Vagina (tissue), 2 donors: ENCODE measurements around the gene GTF2A1. TPM values are rescaled to one million over a fixed set of nuclear protein-coding genes. Genes with fewer than 3 reads are reported as not detected.
"Not testable (repeated sequence)": the region's sequence is repeated elsewhere in the genome, so short reads cannot be mapped to it uniquely, and the experiment has no call there.

Experiments
- DNase-seq, 2 donors: peaks; one replicate each; pipeline ENCODE4 v3.0.0-alpha.2; 2017; ENCODE audit errors: extremely low spot score in 2 of 2
- H3K27ac ChIP-seq: fragments of 200-600 bp; sonication (generic); one replicate; pipeline ENCODE4 v1.5.1; 2019
- H3K27me3 ChIP-seq: fragments of 200-600 bp; sonication (generic); one replicate; pipeline ENCODE4 v1.5.1; 2019
- H3K36me3 ChIP-seq, 2 donors: fragments of 200-600 bp; sonication (generic); one replicate each; pipeline ENCODE4 v1.5.1; 2017 to 2019
- H3K4me1 ChIP-seq: fragments of 200-600 bp; sonication (generic); one replicate; pipeline ENCODE4 v1.5.1; 2019
- H3K4me3 ChIP-seq, 2 donors: fragments of 200-600 bp; sonication (generic); 1 replicate in 1 of 2; 2 replicates in 1 of 2; pipeline ENCODE4 v1.5.1; 2016 to 2019
- H3K9me3 ChIP-seq: fragments of 200-600 bp; sonication (generic); one replicate; pipeline ENCODE4 v1.5.1; 2019
- POLR2A ChIP-seq, 2 donors: fragments of 450-650 bp; IDR thresholded peaks; one replicate each; pipeline ENCODE4 v1.6.1; 2017; ENCODE audit warnings: antibody characterized with exemption in 2 of 2, mild to moderate bottlenecking in 2 of 2, moderate library complexity in 2 of 2
- POLR2AphosphoS5 ChIP-seq, 2 donors: sonication (generic); formaldehyde crosslinking; IDR thresholded peaks; one replicate each; pipeline ENCODE4 v1.9.0; 2017; ENCODE audit warnings: antibody characterized with exemption in 2 of 2, mild to moderate bottlenecking in 2 of 2, low read depth in 1 of 2; ENCODE audit not compliant: insufficient read depth in 1 of 2
- intact Hi-C: fragments of 100-400 bp; cut with DNase I; formaldehyde crosslinking; loops from one replicate; pipeline ENCODE4 v1.15.1; 2023
- total RNA-seq: library from RNA; depleted of rRNA; stranded (reverse); fragments of >200 nt; gene quantifications from one replicate; pipeline ENCODE4 v1.2.3, GENCODE V29; 2016
- TF ChIP-seq, protein P1 (sequence below), 3 experiments: fragments of 450-650 bp in 2 of 3; fragments of 200-600 bp in 1 of 3; sonication (generic) in 1 of 3; IDR thresholded peaks; one replicate each; pipeline ENCODE4 v1.5.1; 2017 to 2019; ENCODE audit warnings: antibody characterized with exemption in 3 of 3, mild to moderate bottlenecking in 2 of 3, moderate library complexity in 2 of 3

GTF2A1 gene
- total RNA-seq, 1 donor from 2014 or later = 21.6 TPM

DNA sequence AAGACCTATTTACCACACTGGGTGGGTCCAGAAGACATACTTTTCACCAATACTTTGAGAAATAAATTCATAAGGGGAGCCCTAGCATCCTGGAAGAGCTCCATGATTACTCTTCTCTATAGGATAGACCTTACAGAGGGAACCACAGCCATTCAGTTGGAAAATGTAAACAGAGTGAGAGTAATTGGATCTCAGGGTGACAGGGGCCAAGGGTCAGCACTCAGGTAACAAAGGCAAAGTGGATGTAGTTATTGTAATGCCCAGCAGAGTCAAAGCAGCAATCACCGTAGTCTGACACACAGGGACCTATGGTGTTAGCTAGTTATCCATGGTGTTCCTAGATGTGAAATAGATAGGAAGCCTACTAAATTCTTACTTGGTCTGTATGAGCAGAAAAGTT lies 10.8 kb upstream of the GTF2A1 start:
- intact Hi-C loops = no loop called here
- H3K27ac ChIP-seq = no peak overlapping the region
- no peaks in the 10 kb centered on the region for H3K27me3 ChIP-seq
- TF ChIP-seq POLR2A (IDR thresholded peaks at IDR 0.05) = no peak
- no peaks in the 10 kb centered on the region for H3K36me3 ChIP-seq
- no peak overlapping the region for H3K4me3 ChIP-seq
- H3K4me1 ChIP-seq = no peaks in the 10 kb centered on the region
- no peaks in the 10 kb centered on the region for H3K9me3 ChIP-seq
- no peak for DNase-seq

DNA sequence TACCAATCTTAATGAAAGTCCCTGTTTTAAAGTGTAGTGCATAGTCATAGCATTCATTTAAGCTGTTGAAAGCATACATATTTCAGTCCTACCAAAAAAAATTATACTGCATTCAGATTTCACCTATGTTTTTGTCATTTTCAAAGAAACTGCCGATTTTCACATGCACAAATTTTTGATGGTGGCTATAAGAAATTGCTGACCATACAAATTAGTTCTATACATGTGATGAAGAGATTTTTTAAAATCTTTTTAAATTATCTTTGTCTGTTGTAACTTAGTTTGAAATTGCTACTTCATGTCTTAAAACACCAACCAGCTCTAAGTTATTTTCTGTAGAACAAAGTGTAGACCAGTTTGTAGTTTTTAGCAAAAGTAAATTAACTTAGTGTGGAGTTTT lies 3.5 kb upstream of the GTF2A1 start:
- intact Hi-C loops = no loop called here
- no peak overlapping the region for H3K4me3 ChIP-seq
- no peaks in the 10 kb centered on the region for H3K9me3 ChIP-seq
- TF ChIP-seq, protein P1, sequence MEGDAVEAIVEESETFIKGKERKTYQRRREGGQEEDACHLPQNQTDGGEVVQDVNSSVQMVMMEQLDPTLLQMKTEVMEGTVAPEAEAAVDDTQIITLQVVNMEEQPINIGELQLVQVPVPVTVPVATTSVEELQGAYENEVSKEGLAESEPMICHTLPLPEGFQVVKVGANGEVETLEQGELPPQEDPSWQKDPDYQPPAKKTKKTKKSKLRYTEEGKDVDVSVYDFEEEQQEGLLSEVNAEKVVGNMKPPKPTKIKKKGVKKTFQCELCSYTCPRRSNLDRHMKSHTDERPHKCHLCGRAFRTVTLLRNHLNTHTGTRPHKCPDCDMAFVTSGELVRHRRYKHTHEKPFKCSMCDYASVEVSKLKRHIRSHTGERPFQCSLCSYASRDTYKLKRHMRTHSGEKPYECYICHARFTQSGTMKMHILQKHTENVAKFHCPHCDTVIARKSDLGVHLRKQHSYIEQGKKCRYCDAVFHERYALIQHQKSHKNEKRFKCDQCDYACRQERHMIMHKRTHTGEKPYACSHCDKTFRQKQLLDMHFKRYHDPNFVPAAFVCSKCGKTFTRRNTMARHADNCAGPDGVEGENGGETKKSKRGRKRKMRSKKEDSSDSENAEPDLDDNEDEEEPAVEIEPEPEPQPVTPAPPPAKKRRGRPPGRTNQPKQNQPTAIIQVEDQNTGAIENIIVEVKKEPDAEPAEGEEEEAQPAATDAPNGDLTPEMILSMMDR (IDR thresholded peaks at IDR 0.05) = no peak
- TF ChIP-seq POLR2AphosphoS5 (IDR thresholded peaks at IDR 0.05; ENCODE audit: insufficient read depth in 1 of 2, low read depth in 1 of 2) (no peak), POLR2A (IDR thresholded peaks at IDR 0.05) (no peak)
- peaks cover 6% of the 10 kb centered on the region for H3K4me1 ChIP-seq
- H3K27ac ChIP-seq = no peak overlapping the region
- H3K36me3 ChIP-seq = no peaks in the 10 kb centered on the region
- H3K27me3 ChIP-seq = no peaks in the 10 kb centered on the region
- no peak for DNase-seq

DNA sequence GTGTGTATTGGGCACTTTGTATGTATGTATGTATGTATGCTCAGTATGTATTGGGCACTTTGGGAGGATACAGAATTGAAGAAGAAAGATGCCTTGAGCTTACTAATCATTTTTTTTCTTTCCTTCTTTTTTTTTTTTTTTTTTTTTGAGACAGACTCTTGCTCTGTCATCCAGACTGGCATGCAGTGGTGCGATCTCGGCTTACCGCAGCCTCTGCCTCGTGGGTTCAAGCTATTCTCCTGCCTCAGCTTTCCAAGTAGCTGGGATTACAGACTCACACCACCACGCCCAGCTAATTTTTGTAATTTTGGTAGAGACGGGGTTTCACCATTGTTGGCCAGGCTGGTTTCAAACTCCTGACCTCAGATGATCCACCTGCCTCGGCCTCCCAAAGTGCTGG lies 3.0 kb upstream of the GTF2A1 start:
- DNase-seq, H3K4me3 ChIP-seq, intact Hi-C loops, H3K4me1 ChIP-seq, H3K9me3 ChIP-seq, H3K27me3 ChIP-seq, H3K27ac ChIP-seq, H3K36me3 ChIP-seq: not testable (repeated sequence)

DNA sequence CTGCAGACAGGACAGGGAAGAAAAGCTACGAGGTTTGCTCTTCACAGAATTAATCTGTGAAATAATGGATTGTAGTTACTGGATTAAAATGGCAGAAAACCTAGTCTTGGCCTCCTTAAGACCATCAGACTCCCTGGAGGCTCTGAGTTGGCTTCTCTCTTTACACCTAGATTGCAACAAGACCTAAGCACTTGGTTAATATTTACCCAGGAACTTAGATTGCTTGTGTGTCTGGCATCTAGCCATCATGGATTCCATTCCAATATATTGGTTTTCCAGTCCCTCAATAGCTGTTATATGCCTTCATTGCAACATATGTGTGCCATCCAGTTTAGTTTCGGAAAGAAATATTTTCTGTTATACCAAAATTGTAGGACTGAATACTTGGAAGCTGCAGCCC lies 1.9 kb upstream of the GTF2A1 start:
- Histone ChIP-seq H3K27ac (no peak overlapping the region), H3K36me3 (no peaks in the 10 kb centered on the region), H3K4me3 (no peak overlapping the region), H3K4me1 (peaks cover 18% of the 10 kb centered on the region), H3K27me3 (no peaks in the 10 kb centered on the region), H3K9me3 (no peaks in the 10 kb centered on the region)
- TF ChIP-seq, protein P1 (IDR thresholded peaks at IDR 0.05) = no peak
- TF ChIP-seq POLR2A (IDR thresholded peaks at IDR 0.05) (no peak), POLR2AphosphoS5 (IDR thresholded peaks at IDR 0.05; ENCODE audit: insufficient read depth in 1 of 2, low read depth in 1 of 2) (no peak)
- intact Hi-C loops = no loop called here
- no peak for DNase-seq

DNA sequence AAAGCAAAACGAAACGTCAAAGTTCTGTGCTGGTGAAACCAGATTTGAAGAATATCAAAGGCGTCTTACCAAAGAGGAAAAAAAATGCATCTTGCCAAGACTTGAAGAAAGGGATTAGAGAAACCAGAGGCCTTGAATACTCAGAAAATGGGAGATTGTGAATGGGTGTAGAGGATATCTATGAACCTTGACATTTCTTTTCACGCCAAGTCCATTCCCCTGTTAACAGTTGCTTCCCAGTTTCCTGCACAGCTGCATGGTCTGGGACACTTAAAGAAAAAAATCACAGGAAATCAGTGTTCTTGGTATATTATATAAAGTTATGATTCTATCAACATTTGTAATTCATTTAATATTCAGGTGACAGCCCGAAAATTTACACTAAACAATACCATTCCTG lies 1.4 kb upstream of the GTF2A1 start:
- Histone ChIP-seq H3K4me3 (peak overlapping the region in 1 of 2 donors; percentile 83), H3K4me1 (peaks cover 23% of the 10 kb centered on the region), H3K27me3 (no peaks in the 10 kb centered on the region), H3K27ac (peak overlapping the region; percentile 98), H3K36me3 (no peaks in the 10 kb centered on the region), H3K9me3 (no peaks in the 10 kb centered on the region)
- TF ChIP-seq, protein P1 (IDR thresholded peaks at IDR 0.05) = no peak
- no peak for TF ChIP-seq POLR2AphosphoS5 (IDR thresholded peaks at IDR 0.05; ENCODE audit: insufficient read depth in 1 of 2, low read depth in 1 of 2)
- TF ChIP-seq POLR2A (IDR thresholded peaks at IDR 0.05) = no peak
- DNase-seq = no peak
- intact Hi-C loops = no loop called here

DNA sequence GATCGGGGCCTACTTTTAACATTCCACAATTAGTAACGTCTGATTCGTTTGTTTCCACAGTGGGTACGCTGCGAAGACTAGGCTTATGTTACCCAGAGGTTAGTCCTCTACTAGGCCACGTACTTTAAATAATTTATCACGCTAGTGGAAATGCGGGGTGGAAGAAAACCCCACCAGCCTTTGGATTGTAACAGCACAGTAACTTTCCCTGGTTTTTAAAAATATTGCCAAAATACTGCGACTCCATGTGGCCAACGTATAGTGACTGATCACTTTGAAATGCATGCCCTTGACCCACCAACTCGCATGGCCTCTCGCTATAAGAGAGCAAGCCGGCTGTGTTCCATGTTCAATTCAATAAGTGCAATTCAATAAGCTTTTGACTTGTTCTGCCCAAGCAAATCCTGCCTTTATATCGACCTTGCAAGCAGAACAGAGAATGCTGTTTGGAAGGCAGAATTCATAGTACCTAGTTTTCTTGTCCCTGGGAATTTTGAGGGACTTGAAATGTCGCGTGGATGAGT lies 882 bp upstream of the GTF2A1 start:
- TF ChIP-seq POLR2A (IDR thresholded peaks at IDR 0.05) = no peak
- TF ChIP-seq, protein P1 (IDR thresholded peaks at IDR 0.05) = no peak
- TF ChIP-seq POLR2AphosphoS5 (IDR thresholded peaks at IDR 0.05; ENCODE audit: insufficient read depth in 1 of 2, low read depth in 1 of 2) = no peak

More for the DNA sequence above, 882 bp upstream of the GTF2A1 start:
- H3K4me1 ChIP-seq = peaks cover 23% of the 10 kb centered on the region
- no peaks in the 10 kb centered on the region for H3K36me3 ChIP-seq
- peak overlapping the region; percentile 83 to 85 for H3K4me3 ChIP-seq
- DNase-seq = no peak
- H3K9me3 ChIP-seq = no peaks in the 10 kb centered on the region
- intact Hi-C loops = no loop called here
- H3K27me3 ChIP-seq = no peaks in the 10 kb centered on the region
- peak overlapping the region; percentile 98 for H3K27ac ChIP-seq
